ENCODE data around the gene MRPL34.

The MRPL34 gene

DNA sequence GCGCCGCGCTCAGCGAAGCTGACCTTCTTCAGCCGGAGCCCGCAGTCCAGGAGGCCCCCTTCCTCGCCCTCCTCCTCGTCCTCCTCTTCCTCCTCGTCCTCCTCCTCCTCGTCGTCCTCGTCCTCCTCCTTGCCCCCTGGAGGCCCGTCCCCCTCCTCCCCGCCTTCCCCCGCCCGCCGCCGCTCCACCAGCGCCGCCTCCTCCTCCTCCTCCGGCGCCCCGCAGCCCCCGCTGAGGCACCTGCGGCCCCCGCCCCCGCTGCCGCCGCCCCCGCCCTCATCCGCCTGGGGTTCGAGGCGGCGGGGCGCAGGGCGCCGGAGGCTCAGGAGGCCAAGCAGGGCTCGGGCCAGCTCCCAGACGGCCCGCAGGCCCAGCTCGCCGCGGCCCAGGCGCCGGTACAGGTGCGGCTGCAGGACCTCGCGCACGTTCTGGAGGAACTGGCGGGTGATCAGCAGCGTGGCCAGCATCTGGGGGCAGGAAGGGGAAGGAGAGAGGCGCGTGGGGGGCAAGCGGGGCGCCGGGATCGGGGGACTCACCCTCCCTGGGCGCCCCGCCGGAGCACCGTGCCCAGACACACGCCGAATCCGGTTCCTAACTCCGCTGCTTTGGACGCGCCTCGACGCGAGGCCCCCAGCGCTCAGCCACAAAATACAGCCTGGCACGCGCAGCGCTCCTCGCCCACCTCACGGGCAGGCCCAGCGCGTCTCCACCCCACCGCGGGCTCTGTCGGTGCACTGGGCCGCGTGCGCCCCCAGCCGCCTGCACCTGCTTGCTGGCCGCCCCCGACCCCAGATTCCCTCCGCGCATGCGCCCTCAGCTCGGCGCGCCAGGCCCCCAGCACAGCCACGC lies 23.1 kb downstream of the MRPL34 start:
- DNase-seq (ENCODE audit: low read depth) = no peak

DNA sequence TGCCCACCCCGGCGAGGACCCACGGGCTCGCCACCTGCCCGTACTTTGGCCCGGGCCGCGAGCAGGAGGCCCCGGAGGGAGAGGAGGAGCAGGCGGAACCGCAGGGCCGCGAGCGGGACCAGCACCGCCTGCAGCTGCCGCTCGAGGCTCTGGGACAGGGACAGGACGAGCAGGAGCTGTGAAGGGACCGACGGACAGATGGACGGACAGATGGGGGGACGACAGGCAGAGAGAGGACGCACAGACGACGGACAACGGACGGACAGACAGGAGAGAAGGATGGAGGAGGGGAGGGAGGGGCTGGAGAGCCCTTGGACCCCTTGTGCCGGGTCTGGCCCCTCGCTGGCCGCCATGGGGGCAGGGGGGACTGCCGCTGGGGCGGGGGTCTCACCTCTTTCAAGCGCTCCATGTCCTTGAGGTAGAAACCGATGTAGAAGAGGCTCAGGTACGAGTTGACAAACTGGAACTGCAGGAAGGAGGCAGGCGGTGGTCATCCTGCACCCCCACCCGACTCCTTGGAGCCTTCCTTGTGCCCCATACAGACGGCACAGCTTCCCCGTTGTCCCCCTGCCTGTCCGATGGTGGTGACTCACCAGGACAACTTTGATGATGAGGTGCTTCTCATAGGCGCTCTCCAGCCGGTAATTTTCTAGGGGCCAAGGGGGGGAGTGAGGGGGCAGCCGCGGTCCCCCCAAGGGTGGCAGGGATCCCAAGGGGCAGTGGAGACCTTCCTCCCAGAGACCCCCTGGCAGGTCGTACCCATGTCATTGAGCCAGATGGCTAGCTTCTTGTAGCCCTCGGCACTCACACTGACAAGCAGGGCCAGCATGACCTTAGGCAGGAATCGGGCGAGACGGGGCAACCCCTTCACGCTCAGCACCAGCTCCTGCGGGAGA lies 23.9 kb downstream of the MRPL34 start:
- DNase-seq (ENCODE audit: low read depth) = no peak

GRCh38 chr19:17330262-17331044 lies 24.8 kb downstream of the MRPL34 start:
- DNase-seq (ENCODE audit: low read depth) = no peak

GRCh38 chr19:17331045-17331558 lies 25.4 kb downstream of the MRPL34 start:
- DNase-seq (ENCODE audit: low read depth) = no peak

- no peak for DNase-seq (ENCODE audit: low read depth)
Observed at GRCh38 chr19:17332360-17332676, 26.6 kb downstream of the MRPL34 start.

DNA sequence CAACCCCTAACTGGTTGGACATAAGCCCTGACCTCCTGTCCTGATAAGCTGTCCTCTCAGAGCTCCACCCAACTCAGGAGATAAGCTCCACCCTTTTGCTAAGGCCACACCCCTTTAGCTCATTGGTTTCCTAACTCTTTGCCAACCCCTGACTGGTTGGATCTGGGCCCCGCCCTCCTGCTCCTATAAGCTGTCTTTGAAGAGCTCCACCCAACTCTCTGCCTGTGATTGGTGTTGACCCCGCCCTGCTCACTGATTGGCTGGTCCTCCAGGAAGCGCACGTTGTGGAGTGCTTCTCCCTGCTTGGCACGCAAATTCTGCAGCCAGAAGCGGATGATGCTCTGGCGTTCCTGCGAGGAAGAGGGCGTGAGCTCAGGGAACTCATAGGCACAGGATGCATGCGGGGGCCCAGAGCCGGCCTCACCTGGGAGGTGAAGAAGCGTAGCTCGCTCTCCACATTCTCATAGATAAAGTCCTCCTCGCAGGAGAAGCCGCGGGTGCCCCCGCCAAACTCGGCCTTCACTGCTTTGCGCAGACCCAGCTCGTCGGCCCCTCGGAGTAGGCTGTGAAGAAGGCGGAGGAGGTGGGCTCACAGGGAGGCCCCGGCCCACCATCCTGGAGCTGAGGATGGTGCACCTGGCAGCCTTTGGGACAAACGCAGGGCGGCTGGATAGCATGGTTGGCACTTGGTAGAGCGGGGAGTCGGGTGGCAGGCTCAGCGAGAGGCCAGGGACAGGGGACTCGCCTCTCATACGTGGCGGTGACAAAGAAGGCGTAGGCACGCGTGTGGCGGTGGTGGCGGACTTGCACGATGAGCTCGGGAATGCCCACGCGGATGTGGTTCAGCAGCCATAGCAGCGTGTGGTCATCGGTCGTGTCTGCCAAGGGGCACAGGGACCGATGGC lies 27.3 kb downstream of the MRPL34 start:
- DNase-seq (ENCODE audit: low read depth) = no peak

GRCh38 chr19:17333611-17334413 lies 28.1 kb downstream of the MRPL34 start:
- DNase-seq (ENCODE audit: low read depth) = peak; percentile 43

DNA sequence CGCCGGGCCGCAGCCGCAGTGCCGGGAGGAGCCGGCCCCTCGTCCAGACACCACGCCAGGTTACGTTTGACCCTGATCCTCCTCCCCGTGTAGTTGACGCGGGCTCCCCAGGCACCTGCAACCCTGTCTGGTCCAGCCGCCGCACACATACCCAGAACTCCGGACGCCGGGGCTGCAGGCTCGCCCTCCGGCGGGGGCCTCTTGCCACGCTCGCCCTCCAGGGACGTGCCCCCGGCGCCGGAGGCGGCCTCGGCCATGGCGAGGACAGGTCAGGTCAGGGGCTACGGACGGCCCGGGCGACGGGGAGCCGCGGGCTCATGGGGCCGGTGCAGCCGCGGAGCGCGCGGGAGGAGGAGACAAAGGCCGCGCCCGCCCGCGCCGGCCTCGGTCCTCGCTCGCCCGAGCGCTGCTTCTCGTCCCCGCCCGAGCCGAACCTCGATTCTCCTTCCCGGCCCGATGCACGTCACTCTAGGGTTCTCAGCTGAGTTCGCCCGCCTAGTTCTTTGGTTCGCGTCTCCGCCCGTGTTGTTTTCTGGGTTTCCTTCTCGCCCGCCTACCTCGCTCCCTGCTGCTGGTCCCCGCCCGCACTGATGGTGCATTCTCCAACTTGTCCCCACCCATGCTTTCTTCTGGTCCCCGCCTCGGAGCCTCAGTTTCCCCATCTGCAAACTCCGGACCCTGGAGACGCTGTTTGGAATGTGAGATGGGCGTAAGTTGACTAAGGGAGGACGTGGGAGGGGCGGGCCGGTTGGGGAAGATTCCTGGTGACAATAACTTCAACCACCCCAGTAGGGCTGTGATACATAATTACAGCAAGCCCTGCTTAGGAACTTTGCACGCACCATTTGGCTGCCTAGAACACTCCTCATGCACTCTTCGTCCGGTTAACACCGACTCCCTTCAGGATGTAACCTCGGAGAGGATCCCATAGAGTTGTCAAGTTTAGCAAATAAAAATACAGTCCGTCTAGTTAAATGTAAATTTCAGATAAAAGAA lies 29.0 kb downstream of the MRPL34 start, which contains the start of gene ANO8:
Gene ANO8 (minus strand): TSS at position 442 of the 996 bp plus-strand sequence. CDS start 185 bp downstream, at position 257.
- DNase-seq (ENCODE audit: low read depth) = peak; percentile 96

GRCh38 chr19:17335575-17335974 lies 29.9 kb downstream of the MRPL34 start:
- no peak for DNase-seq (ENCODE audit: low read depth)

DNA sequence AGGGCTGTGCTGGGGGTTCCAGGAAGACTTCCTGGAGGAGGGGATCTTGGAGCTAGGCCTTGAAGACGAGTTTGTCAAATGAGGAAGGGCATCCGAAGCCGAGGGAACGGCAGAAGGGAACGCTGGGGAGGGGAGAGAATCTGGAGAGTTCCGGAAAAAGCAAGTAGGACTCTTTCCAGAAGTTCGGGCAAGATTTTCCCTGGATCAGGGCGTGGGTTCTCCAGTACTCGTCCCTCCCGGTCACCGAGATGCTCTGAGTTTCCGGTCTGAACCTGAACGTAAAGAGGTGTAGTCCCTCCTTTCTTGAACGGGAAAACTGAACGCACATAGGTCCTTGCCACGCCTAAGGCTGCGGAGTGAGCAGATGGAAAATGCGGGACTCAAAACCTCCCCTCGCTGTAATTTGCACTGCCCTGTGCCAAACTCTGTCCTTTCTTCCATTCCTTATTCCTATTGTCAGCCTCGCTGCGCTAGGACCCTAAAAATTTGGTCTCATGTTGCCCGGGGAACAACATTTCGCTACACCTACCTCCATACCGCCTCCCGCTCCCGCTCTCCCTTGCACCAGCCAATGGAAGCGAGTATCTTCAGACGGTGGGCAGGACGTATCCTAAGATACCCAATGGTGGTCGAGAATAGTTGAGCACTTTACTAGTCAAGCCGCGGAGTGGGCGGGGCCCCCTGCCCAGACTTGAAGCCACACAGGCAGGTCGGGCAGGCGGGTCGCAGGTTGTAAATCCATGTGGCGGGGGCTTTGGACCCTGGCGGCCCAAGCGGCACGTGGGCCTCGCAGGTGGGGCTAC lies 31.4 kb downstream of the MRPL34 start, which contains the start of gene GTPBP3:
Gene GTPBP3 (plus strand): TSS at position 682 of the 803 bp plus-strand sequence. CDS start 59 bp downstream, at position 741.
- peak; percentile 92 for DNase-seq (ENCODE audit: low read depth)

GRCh38 chr19:17337675-17338432 lies 32.2 kb downstream of the MRPL34 start:
- DNase-seq (ENCODE audit: low read depth) = no peak

DNA sequence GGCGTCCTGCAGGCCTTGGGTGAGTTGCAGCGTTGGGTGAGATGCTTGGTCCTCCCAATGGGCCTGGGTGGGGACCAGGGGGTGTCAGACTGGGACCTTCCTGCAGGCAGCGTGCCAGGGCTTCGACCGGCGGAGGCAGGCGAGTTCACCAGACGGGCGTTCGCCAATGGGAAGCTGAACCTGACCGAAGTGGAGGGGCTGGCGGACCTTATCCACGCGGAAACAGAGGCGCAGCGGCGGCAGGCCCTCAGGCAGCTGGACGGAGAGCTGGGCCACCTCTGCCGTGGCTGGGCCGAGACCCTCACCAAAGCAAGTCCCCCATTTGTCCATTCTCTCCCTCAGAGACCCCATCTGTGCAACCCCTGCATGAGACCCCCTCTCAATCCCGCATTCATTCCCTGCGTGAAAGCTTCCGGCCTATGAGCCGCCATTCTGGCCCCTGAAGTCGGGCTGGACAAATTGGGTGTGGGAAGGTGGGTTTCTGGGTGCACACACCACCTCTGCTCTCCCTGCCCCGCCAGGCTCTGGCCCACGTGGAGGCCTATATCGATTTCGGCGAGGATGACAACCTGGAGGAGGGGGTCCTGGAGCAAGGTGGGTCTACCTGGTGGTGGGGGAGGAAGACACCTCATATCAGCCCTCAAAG lies 32.9 kb downstream of the MRPL34 start:
- no peak for DNase-seq (ENCODE audit: low read depth)

DNA sequence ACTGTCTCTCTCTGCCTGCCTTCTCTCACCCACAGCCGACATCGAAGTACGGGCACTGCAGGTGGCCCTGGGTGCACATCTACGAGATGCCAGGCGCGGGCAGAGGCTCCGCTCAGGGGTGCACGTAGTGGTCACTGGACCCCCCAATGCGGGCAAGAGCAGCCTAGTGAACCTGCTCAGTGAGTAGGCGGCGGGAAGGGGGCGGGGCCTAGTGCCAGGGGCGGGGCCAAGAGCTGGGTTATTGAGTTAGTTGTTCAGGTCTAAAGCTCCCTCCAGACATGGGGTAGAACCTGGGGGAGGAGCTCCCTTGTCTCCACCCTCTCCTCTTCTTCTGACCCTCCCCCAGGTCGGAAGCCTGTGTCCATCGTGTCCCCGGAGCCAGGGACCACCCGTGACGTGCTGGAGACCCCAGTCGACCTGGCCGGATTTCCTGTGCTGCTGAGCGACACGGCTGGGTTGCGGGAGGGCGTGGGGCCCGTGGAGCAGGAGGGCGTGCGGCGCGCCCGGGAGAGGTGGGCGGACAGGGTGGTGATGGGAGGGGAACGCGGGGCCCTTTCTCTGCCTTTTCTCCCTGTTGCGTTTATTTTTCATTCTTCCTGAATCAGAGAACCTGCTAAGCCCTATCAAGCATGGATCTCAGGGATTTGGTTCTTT lies 33.5 kb downstream of the MRPL34 start:
- DNase-seq (ENCODE audit: low read depth) = no peak

- DNase-seq (ENCODE audit: low read depth) = no peak
Observed at GRCh38 chr19:17340302-17340870, 34.7 kb downstream of the MRPL34 start.

- no peak for DNase-seq (ENCODE audit: low read depth)
Observed at GRCh38 chr19:17340871-17341357, 35.2 kb downstream of the MRPL34 start.
